GM18526 (cell line): ENCODE data around the gene NET1.

Experiments
- POLR2A ChIP-seq: IDR thresholded peaks from 3 replicates; pipeline ENCODE4 v1.6.1; 2011; ENCODE audit not compliant: insufficient read length; ENCODE audit errors: extremely low read depth

NET1 gene

DNA sequence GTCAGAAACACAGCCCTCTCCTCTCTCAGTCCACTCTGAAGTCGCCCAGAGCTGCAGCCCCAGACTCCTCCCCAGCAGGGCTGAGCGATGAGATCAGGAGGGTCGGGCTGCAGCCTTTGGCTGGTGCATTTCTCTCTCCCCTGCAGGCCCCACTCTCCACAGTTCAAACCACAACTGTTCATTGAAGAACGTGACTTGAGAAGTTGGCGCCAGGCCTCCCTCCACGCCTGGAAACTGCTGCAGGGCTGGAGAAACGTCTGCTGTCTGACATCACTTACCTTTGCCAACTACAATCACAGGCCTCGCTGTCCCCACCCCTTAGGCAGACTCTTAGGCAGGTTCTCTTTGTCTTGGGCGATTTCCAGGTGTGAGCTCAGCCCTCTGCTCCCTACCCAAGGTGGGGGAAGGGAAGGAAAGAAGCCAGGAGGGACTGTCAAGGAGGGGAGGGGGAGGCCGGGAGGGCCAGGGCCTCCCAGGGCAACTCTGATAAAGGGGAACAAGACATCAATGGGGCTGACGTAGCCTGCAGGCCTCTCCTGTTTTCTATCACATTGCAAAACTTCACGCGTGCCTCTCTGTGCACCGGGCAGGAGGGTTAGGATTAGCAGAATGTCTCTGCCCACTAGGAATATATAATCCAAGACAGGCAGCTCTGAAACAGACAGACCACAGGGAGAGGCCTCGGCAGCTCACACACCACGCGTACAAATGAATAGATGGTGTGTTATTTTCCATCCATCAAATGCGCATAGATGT is 54.3 kb downstream of the NET1 start:
- no peak for TF ChIP-seq POLR2A

DNA sequence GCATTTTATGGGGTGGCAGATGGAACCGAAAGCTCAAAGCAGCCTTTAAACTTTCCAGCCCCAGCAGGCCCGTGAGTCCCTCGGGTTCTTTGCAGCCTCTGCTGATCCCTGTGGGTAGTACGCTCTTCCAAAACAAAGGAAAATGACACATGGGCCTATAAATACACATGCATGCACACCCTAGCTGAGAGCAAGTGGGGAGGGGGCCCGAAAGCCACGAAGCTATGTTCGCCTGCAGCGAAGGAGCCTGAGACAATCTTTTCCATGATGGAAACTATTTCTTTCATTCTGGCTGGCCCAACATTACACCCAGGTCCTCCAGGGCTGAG is 54.8 kb downstream of the NET1 start:
- TF ChIP-seq POLR2A, result no peak

DNA sequence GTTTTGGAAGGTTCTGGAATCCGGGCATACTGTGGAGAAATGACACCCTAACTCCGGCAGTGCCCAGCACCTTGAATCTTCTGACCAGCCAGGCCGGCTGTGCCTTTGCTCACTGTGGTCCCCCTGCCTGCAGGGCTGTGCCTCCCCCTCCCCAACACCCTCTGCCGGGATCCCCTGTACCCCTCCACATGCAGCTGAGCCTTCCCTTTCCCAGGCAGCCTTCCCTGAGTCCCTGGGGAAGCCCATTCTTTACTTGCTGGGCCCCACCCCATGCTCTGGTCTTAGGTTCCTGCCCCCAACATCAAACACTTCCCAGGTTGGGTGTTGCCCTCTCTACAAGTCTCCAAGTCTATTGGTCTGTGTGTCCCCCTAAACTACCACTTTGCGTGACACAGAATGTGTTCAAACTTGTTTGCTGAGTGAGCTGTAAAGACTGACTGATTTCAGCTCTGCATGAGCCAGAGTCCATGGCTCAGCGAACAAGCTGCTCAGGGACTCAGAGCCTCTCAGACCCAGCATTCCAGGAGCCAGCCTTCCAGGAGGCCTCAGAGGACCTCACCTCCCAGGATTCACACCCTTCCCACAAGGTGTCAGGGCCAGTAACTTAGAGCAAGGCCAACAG is 55.4 kb downstream of the NET1 start:
- TF ChIP-seq POLR2A, result no peak

DNA sequence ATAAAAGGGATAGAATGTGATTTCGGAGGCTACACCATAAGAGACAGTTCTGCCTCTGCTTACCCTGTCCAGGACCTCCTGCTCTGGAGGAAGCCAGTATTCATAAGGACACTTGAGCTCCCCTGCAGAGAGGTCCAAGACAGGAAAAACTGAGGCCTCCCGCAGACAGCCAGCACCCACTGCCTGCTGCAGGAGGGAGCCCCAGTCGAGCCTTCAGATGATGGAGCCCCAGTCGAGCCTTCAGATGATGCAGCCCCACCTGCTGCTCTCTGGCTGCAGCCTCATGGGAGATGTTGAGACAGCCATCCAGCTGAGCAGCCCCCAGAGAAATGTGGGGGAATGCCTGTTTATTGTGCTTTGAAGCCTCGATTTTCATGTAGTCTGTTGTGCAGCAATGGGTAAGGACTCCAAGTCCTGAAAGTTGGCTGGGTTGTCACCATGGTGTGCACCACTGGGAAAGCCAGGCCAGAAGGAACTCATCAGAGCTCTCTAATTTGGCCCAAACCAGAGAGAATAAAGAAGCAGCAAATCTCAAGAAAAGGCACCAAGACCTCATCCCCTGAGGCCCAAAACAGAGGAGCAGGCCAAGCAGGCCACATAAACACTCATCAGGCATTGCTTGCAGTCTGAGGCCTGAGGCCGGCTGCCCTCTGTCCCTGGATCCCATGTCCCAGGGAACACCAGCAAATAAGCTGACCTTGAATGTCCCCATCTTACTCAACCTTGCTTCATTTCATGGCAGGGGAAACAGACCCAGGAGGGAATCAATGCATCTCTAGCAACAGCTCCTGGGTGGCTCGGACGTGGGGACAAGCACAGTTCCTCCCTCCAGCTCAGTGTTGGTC is 56.1 kb downstream of the NET1 start:
- no peak for TF ChIP-seq POLR2A

DNA sequence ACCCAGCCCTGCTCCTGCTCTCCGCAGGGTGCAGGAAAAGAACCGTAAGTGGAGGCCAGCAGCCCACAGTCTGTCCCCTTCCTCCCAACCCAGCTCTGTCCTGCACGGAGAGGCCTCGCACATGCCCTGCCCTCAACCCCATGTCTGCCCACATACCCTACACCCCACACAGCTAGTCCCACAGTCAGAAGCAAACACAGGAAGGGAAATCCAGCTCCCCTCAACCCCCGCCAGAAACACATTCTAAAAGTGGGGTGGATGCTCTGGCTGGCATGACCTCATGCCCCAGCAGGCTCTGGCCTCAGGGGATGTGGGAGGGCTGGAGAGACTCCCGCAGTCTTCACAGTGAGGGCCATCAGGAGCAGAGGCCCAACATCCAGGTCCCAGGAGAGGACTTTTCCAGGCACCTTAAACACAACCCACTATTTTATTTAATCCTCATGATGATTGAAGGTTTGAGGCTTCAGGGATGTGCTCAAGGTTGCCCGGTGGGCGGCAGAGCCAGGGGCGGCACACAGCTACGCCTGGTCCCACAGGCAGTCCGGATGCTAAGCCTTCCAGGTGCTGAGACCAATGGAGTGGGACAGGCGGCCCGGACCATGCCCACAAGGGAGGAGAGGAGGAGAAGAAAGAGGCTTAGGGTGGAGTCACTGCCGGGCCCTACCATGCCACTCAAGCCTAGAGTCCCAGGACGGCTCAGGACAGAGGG is 57.1 kb downstream of the NET1 start:
- no peak for TF ChIP-seq POLR2A

DNA sequence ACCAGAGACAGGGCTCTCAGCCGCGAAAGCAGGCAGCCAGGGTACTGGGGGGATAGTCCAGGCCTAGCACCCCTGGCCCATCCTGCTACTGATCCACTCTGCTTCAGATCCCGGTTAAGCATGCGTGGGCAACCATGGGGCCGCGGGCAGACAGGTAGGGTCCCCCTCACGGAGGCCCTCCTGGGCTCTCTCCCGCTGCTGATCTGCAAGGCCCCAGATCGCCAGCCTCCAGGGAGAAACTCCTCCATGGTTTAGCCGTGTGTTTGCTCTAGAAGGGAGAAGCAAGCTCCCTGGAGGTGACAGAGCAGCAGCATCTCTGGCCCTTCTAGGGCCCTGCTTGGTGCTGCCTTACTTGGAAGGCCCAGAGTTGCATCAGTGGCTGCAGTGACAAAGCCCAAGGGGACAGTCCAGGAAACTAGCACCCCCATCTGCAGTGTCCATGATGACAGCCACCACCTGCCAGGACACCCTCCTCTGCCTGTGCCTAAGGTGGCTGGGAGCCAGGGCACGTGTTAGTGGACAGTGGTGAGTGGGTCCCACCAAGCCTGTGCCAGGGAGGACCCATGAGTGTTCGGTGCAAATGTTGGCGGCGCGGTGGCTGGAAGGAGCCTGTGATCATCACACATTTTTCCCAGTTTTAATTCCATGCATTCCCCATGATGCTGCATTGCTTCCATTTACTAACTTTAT is 57.9 kb downstream of the NET1 start:
- no peak for TF ChIP-seq POLR2A

DNA sequence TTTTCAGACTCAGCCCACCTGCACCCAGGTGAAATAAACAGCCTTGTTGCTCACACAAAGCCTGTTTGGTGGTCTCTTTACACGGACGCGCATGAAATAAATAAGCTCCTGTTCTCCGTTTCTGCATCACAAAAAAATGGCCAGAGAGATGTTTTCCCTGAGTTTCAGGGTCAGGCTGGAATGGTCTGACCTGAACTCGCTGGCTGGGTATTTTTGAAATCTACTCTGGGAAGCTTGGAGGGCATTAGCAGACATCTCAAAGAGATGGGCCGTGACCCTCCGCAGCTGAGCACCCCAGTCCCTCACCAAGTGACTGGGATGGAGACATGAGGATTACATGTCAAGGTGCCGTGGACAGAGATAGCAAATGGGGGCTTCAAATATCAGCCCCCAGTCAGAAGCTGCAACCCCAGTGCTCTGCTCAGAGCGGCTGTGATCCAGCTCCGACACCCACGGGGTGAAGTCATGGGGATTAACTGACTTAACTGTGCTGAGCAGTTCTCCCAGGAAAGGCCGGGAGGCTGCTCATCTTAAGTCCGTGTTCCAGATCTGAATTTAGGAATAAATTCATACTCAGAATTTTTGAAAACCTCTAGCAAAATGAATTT is 64.7 kb downstream of the NET1 start:
- no peak for TF ChIP-seq POLR2A

DNA sequence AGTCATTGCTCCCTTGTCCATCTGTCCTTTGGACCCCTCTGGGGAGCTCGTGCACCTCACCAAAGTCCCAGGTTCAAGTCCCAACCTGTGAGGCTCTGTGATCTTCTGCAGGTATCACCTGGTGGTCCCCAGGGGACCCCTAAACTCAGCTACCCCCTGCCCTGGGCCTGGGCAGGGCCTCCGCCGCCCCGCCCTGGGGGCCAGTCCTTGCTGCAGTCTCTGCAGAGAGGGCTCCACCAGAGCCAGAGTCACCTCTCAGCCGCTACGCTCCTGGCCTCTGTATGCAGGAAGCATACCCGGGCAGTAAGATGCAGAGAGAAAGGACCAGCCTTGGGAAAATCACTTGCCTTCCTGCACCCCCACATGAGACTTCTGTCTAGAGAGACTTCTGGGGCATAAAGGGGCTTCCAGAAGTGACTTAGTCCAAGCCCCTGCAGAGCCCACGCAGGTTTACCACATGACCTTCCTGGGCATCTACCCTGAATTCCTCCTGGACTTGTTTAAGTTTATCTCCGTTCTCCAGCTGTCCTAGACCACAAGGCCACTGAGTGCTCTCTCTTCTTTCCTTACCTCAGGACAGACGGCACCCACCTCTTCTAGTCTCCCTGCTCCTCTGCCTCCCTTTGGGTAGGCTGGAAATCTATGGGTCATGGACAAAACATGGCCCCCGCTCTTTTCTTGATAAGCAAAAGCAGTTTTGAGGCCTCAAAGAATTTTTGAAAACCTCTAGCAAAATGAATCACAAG is 65.8 kb downstream of the NET1 start:
- TF ChIP-seq POLR2A, result no peak

DNA sequence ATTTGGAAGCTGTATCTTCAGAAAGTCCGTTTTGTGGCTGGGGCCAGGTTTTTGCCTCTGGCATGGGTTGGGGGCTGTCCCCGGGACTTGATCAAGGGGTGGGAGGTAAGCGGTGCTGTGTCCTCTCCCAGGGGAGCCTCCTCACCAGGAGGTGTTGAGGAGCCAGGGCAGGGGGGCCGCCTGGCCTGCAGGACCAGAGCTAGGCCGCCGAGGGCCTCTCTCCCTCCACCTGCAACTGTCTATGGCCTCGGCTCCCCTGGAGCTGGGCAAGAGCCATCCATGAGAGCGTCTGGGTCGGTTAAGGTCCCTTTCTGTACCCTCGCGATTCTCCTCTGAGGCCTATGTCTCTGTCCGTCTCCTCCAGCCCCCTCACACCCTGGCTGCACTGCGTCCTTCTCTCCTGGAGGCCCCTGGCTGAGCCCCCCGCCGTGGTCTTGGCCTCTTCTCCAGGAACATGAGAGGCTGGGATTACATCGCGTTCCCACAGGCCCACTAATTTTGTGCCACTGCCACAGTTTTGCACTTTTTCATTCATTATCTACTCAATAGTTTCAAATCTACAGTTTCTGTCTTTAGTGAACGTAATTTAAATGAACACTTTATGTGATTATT is 66.4 kb downstream of the NET1 start:
- TF ChIP-seq POLR2A, result no peak

DNA sequence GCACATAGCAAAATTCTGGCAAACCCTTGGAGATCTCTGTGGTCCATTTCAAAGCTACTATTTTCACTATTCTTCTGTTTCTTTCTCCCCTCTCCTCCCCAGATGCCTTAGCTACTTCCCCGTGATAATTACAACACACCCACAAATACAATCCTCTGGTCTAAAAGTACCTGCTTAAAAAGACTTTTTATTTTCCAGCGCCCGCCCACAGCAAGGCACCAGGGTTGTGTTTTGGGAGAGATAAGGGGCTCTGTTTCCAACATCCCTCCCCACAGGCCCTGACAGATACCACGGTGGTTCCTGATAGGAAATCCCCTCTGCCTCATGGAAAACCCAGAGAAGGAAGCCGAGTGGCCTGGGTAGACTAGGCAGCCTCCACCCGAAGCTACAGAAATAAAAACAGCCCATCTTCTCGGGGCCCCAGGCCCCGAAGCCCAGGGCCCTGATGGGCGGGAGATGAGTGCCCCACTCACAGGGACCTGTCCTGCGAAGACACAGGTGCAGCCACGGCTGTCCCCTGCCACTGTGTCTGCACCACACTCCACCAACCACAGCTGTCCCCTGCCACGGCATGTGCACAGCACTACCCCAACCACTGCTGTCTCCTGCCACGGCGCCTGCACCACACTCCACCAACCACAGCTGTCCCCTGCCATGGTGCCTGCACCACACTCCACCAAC is 67.3 kb downstream of the NET1 start:
- no peak for TF ChIP-seq POLR2A

DNA sequence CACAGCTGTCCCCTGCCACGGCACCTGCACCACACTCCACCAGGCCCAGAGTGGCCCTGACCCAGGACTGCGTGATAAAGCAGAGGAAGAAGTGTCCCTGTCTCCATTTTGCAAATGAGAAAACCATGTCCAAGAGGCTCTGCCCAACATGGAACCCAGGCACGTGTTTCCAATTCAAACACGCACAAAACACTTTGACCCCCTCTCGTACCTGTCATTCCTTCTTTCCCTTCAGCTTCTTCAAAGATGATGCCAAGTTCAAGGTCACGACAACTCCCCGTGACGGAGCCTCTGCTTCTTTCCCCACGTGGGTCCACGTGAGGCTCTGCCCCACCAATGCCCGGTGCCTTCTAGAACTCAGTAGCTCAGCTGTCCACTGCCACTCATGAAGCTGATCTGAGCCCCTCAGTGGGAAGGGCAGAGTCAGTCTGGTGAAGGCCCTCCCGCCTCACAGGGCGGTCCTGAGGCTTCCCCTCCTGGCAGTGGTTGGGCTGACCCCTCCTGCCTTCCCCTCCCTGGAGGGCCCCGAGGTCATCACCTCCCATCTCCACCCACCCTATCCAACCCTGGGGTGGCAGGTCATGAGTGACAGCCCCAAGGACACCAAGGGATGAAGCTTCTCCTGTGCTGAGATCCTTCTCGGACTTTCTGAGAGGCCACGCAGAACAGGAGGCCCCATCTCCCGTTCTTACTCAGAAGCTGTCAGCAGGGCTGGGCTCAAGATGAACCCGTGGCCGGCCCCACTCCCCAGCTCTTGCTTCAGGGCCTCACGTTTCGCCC is 68.0 kb downstream of the NET1 start:
- no peak for TF ChIP-seq POLR2A

DNA sequence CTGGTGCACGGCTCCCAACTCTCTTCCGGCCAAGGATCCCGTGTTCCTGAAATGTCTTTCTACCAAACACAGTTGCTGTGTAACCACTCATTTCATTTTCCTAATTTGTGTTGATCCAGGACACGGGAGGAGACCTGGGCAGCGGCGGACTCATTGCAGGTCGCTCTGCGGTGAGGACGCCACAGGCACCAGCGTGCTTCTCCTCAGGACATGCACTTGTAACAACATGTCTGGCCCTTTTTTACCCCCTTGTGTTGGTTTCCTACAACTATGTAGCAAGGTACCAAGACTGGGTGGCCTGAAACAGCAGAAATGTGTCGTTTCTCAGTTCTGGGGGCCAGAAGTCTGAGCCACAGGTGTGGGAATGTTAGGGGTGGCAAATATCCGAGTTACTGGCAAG is 68.8 kb downstream of the NET1 start:
- TF ChIP-seq POLR2A, result no peak
